Measurements from ENCODE around the gene HARBI1.

HARBI1 gene

DNA sequence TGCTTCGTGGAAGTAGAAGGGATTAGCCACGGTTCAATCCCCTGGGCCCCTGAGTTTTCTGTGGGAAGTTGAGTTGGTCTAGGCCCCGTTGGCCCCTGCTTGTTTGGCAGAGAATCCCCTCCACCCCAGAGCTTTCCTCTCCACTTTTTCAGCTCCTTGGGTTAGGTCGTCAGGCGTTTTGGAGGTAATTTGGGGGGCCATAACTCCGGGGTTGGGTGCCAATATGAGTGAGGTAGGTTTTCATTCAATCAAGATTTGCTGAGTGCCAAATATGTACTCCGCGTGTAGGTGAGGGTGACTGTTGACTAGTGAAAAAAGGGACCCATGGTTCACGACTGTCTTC is 916 bp upstream of the HARBI1 start:
- H2AFZ ChIP-seq (ENCODE audit: low read length): peak overlapping the region; percentile 91; the same call in 1 of the 2 replicates
- H3K36me3 ChIP-seq (ENCODE audit: insufficient read depth, low read length): no peaks in the 10 kb centered on the region; the same call in 1 of the 2 replicates
- peak overlapping the region; percentile 97 for H3K4me2 ChIP-seq (ENCODE audit: low read depth, low read length, poor library complexity, severe bottlenecking)
- TF ChIP-seq, protein P1, sequence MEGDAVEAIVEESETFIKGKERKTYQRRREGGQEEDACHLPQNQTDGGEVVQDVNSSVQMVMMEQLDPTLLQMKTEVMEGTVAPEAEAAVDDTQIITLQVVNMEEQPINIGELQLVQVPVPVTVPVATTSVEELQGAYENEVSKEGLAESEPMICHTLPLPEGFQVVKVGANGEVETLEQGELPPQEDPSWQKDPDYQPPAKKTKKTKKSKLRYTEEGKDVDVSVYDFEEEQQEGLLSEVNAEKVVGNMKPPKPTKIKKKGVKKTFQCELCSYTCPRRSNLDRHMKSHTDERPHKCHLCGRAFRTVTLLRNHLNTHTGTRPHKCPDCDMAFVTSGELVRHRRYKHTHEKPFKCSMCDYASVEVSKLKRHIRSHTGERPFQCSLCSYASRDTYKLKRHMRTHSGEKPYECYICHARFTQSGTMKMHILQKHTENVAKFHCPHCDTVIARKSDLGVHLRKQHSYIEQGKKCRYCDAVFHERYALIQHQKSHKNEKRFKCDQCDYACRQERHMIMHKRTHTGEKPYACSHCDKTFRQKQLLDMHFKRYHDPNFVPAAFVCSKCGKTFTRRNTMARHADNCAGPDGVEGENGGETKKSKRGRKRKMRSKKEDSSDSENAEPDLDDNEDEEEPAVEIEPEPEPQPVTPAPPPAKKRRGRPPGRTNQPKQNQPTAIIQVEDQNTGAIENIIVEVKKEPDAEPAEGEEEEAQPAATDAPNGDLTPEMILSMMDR (conservative IDR thresholded peaks at IDR 0.05; ENCODE audit: low read length): no peak
- no peak for TF ChIP-seq EZH2phosphoT487 (IDR thresholded peaks at IDR 0.05; ENCODE audit: borderline replicate concordance)
- peaks cover 14% of the 10 kb centered on the region for H4K20me1 ChIP-seq (ENCODE audit: insufficient read depth, low read length, poor library complexity, severe bottlenecking)
- H3K27me3 ChIP-seq (ENCODE audit: insufficient read depth, low read length, poor library complexity, severe bottlenecking): no peaks in the 10 kb centered on the region
- no peaks in the 10 kb centered on the region for H3F3A ChIP-seq (ENCODE audit: low read depth)
- peaks cover 54% of the 10 kb centered on the region for H3K79me2 ChIP-seq (ENCODE audit: insufficient read depth, low read length)
- peak overlapping the region; percentile 73 for H3K9ac ChIP-seq (ENCODE audit: low read depth, low read length, poor library complexity, severe bottlenecking)
- peaks cover 18% of the 10 kb centered on the region for H3K4me1 ChIP-seq (ENCODE audit: insufficient read depth, low read length, poor library complexity, severe bottlenecking)
- H3K9me3 ChIP-seq (ENCODE audit: insufficient read depth, low read depth, low read length): no peaks in the 10 kb centered on the region
- no peaks in the 10 kb centered on the region for H3K9me2 ChIP-seq (replicated peaks; ENCODE audit: low read depth, low read length)
- H3K4me3 ChIP-seq (ENCODE audit: low read length, poor library complexity, severe bottlenecking): peak overlapping the region; percentile 84

DNA sequence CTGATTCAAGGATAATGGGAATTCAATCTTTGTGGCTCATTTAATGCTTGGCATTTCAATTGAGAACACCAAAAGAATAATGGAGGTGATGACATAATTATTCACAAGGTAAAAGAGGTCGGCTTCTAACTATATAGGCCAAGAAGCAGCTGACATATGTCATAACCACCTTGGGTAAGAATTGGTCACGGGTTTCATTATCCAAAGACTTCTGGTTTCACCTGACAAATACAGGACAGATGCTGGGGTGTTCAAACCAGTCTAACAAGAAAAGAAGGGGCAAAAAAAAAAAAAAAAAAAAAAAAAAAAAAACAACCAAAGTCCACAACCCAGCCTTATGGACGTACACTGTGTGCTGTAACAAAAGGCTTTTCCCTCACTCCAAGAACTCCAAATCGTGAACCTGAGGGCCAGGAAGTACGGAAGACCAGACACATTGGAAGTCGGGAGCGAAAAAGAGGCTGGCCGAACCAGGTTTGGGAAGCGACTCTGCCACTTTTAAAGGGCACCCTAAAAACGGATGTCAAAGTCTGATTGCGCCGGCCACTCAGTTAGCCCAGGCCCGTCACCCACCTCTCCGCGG is 385 bp downstream of the HARBI1 start:
- peak overlapping the region; percentile 86 for H3K4me2 ChIP-seq (ENCODE audit: low read depth, low read length, poor library complexity, severe bottlenecking)
- no peaks in the 10 kb centered on the region for H3K9me2 ChIP-seq (replicated peaks; ENCODE audit: low read depth, low read length)
- H3K4me1 ChIP-seq (ENCODE audit: insufficient read depth, low read length, poor library complexity, severe bottlenecking): peaks cover 25% of the 10 kb centered on the region
- H3K4me3 ChIP-seq (ENCODE audit: low read length, poor library complexity, severe bottlenecking): peak overlapping the region; percentile 84
- no peaks in the 10 kb centered on the region for H3F3A ChIP-seq (ENCODE audit: low read depth)
- H3K9me3 ChIP-seq (ENCODE audit: insufficient read depth, low read depth, low read length): no peaks in the 10 kb centered on the region
- TF ChIP-seq EZH2phosphoT487 (IDR thresholded peaks at IDR 0.05; ENCODE audit: borderline replicate concordance): no peak
- TF ChIP-seq, protein P1 (conservative IDR thresholded peaks at IDR 0.05; ENCODE audit: low read length): no peak
- peak overlapping the region; percentile 91 for H2AFZ ChIP-seq (ENCODE audit: low read length)
- H3K36me3 ChIP-seq (ENCODE audit: insufficient read depth, low read length): no peaks in the 10 kb centered on the region; the same call in 1 of the 2 replicates
- peaks cover 14% of the 10 kb centered on the region for H4K20me1 ChIP-seq (ENCODE audit: insufficient read depth, low read length, poor library complexity, severe bottlenecking)
- H3K79me2 ChIP-seq (ENCODE audit: insufficient read depth, low read length): peaks cover 46% of the 10 kb centered on the region
- H3K27me3 ChIP-seq (ENCODE audit: insufficient read depth, low read length, poor library complexity, severe bottlenecking): no peaks in the 10 kb centered on the region
- H3K9ac ChIP-seq (ENCODE audit: low read depth, low read length, poor library complexity, severe bottlenecking): peak overlapping the region; percentile 73

DNA sequence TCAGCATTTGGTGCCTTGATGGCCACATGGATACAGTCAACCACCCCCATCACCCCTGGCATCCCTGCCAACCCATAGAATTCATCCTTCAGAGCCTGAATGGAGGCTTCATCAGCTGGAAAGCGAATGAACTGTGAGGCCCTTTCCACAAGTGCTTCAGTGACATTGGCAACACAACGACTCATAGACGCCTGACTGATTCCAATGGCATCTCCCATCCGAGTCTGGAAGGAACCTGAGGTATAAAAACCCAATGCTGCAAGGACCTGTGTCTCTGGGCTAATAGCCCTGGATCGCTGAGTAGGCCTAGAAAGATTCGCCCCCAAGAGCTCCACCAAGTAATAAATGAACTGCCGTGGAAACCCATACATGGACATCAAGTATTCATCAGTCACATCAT is 1.3 kb downstream of the HARBI1 start:
- no peaks in the 10 kb centered on the region for H3F3A ChIP-seq (ENCODE audit: low read depth)
- H3K79me2 ChIP-seq (ENCODE audit: insufficient read depth, low read length): peaks cover 38% of the 10 kb centered on the region
- peaks cover 25% of the 10 kb centered on the region for H3K4me1 ChIP-seq (ENCODE audit: insufficient read depth, low read length, poor library complexity, severe bottlenecking)
- no peaks in the 10 kb centered on the region for H3K9me3 ChIP-seq (ENCODE audit: insufficient read depth, low read depth, low read length)
- no peaks in the 10 kb centered on the region for H3K9me2 ChIP-seq (replicated peaks; ENCODE audit: low read depth, low read length)
- H2AFZ ChIP-seq (ENCODE audit: low read length): no peak overlapping the region
- no peaks in the 10 kb centered on the region for H3K27me3 ChIP-seq (ENCODE audit: insufficient read depth, low read length, poor library complexity, severe bottlenecking)
- peak overlapping the region; percentile 86 for H3K4me2 ChIP-seq (ENCODE audit: low read depth, low read length, poor library complexity, severe bottlenecking)
- no peak overlapping the region for H3K4me3 ChIP-seq (ENCODE audit: low read length, poor library complexity, severe bottlenecking)
- no peak overlapping the region for H3K9ac ChIP-seq (ENCODE audit: low read depth, low read length, poor library complexity, severe bottlenecking)
- peaks cover 14% of the 10 kb centered on the region for H4K20me1 ChIP-seq (ENCODE audit: insufficient read depth, low read length, poor library complexity, severe bottlenecking)
- no peaks in the 10 kb centered on the region for H3K36me3 ChIP-seq (ENCODE audit: insufficient read depth, low read length)
- TF ChIP-seq, protein P1 (conservative IDR thresholded peaks at IDR 0.05; ENCODE audit: low read length): no peak
- TF ChIP-seq EZH2phosphoT487 (IDR thresholded peaks at IDR 0.05; ENCODE audit: borderline replicate concordance): no peak
